GM23248 (cell line): Measurements from ENCODE around the gene RASSF9.

Experiments
- EZH2 ChIP-seq: fragments of 200-600 bp; sonication (generic); IDR thresholded peaks from 2 replicates; pipeline ENCODE4 v1.6.1; 2018; ENCODE audit warnings: antibody characterized with exemption, mild to moderate bottlenecking; ENCODE audit not compliant: insufficient read depth, poor library complexity, severe bottlenecking
- EZH2phosphoT487 ChIP-seq: fragments of 200-600 bp; sonication (generic); IDR thresholded peaks from 2 replicates; pipeline ENCODE4 v1.6.1; 2018; ENCODE audit warnings: antibody characterized with exemption, moderate library complexity, mild to moderate bottlenecking, low read depth; ENCODE audit not compliant: insufficient read depth

GRCh38 chr12:85804663-85805062, 31.5 kb downstream of the RASSF9 start:
- TF ChIP-seq EZH2 = no peak
- no peak for TF ChIP-seq EZH2phosphoT487
